ENCODE results near the gene UPF3A. TPM values are rescaled to one million over a fixed set of nuclear protein-coding genes. Genes with fewer than 3 reads are reported as not detected.

UPF3A gene, protein sequence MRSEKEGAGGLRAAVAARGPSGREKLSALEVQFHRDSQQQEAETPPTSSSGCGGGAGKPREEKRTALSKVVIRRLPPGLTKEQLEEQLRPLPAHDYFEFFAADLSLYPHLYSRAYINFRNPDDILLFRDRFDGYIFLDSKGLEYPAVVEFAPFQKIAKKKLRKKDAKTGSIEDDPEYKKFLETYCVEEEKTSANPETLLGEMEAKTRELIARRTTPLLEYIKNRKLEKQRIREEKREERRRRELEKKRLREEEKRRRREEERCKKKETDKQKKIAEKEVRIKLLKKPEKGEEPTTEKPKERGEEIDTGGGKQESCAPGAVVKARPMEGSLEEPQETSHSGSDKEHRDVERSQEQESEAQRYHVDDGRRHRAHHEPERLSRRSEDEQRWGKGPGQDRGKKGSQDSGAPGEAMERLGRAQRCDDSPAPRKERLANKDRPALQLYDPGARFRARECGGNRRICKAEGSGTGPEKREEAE
- 81.3 TPM for polyA plus RNA-seq (2013, experiment 1 of 4)
- 89.5 TPM for polyA plus RNA-seq (2013, experiment 2 of 4)
- 76.0 TPM for polyA plus RNA-seq (2013, experiment 3 of 4)
- 73.5 TPM for polyA plus RNA-seq (2013, experiment 4 of 4)

DNA sequence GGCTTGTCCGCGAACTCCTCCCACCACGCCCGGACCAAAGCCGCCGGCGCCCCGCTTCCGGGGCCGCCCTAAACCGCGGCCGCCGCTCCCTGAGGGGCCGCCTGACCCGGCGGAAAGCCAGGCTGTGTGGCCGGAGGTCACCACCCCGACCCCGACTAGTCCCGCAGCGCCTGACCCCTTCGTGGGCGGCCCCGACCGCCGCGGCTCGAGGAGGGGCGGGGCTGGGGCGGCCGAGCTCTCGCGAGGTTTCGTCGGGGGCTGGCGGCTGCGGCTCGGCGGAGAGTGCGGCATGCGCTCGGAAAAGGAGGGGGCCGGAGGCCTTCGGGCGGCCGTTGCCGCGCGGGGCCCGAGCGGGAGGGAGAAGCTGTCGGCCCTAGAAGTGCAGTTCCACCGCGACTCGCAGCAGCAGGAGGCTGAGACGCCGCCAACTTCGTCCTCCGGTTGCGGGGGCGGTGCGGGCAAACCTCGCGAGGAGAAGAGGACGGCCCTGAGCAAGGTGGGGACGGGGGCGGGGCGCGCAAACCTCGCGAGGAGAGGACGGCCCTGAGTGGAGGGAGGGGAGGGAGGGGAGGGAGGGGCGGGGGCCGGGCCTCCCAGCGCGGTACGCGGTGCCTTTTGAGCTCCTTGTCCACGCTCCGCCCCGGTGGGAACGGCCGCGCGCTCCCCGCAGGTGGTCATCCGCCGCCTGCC, at the start of gene UPF3A:
TSS of gene UPF3A (plus strand) at position 251 of the 690 bp plus-strand sequence. CDS start at position 290, 39 bp downstream.
- H3K27me3 ChIP-seq (ENCODE audit: control insufficient read depth, insufficient read depth, low read length, poor library complexity, severe bottlenecking), result no peaks in the 10 kb centered on the region
- WGBS, 2 experiments, result 0% methylated on average over 76 to 77 of the region's 89 CpGs
- peaks cover 6% of the 10 kb centered on the region for H3K36me3 ChIP-seq (ENCODE audit: control insufficient read depth, insufficient read depth, low read length)
- peak within 1 kb of the TSS; percentile 77 for H3K4me3 ChIP-seq (ENCODE audit: insufficient read depth, low read depth, low read length)
- no peaks in the 10 kb centered on the region for H3K9me3 ChIP-seq (ENCODE audit: control insufficient read depth, low read length)
- H3K4me1 ChIP-seq (ENCODE audit: control insufficient read depth, insufficient read depth, low read length), result peaks cover 4% of the 10 kb centered on the region
- H3K27ac ChIP-seq (ENCODE audit: insufficient read depth, low read depth, low read length, poor library complexity, severe bottlenecking), result peak within 1 kb of the TSS; percentile 98

GRCh38 chr13:114231886-114232285, 49.5 kb upstream of the UPF3A start:
- no peaks in the 10 kb centered on the region for H3K4me1 ChIP-seq (ENCODE audit: control insufficient read depth, insufficient read depth, low read length)
- no peak overlapping the region for H3K4me3 ChIP-seq (ENCODE audit: insufficient read depth, low read depth, low read length)
- 89 to 91% methylated on average over 8 of the region's 8 CpGs for WGBS, 2 experiments
- peaks cover 4% of the 10 kb centered on the region for H3K27me3 ChIP-seq (ENCODE audit: control insufficient read depth, insufficient read depth, low read length, poor library complexity, severe bottlenecking)
- no peak overlapping the region for H3K27ac ChIP-seq (ENCODE audit: insufficient read depth, low read depth, low read length, poor library complexity, severe bottlenecking)
- H3K36me3 ChIP-seq (ENCODE audit: control insufficient read depth, insufficient read depth, low read length), result no peaks in the 10 kb centered on the region
- no peaks in the 10 kb centered on the region for H3K9me3 ChIP-seq (ENCODE audit: control insufficient read depth, low read length)

- H3K4me3 ChIP-seq (ENCODE audit: insufficient read depth, low read depth, low read length), result peak overlapping the region; percentile 92
- no peak overlapping the region for H3K27ac ChIP-seq (ENCODE audit: insufficient read depth, low read depth, low read length, poor library complexity, severe bottlenecking)
- H3K4me1 ChIP-seq (ENCODE audit: control insufficient read depth, insufficient read depth, low read length), result no peaks in the 10 kb centered on the region
- H3K9me3 ChIP-seq (ENCODE audit: control insufficient read depth, low read length), result no peaks in the 10 kb centered on the region
- H3K36me3 ChIP-seq (ENCODE audit: control insufficient read depth, insufficient read depth, low read length), result peaks cover 5% of the 10 kb centered on the region
- WGBS, 2 experiments, result 68 to 82% methylated on average over 2 to 4 of the region's 4 CpGs
- H3K27me3 ChIP-seq (ENCODE audit: control insufficient read depth, insufficient read depth, low read length, poor library complexity, severe bottlenecking), result no peaks in the 10 kb centered on the region
Measured at GRCh38 chr13:114234266-114234644, 47.1 kb upstream of the UPF3A start.

DNA sequence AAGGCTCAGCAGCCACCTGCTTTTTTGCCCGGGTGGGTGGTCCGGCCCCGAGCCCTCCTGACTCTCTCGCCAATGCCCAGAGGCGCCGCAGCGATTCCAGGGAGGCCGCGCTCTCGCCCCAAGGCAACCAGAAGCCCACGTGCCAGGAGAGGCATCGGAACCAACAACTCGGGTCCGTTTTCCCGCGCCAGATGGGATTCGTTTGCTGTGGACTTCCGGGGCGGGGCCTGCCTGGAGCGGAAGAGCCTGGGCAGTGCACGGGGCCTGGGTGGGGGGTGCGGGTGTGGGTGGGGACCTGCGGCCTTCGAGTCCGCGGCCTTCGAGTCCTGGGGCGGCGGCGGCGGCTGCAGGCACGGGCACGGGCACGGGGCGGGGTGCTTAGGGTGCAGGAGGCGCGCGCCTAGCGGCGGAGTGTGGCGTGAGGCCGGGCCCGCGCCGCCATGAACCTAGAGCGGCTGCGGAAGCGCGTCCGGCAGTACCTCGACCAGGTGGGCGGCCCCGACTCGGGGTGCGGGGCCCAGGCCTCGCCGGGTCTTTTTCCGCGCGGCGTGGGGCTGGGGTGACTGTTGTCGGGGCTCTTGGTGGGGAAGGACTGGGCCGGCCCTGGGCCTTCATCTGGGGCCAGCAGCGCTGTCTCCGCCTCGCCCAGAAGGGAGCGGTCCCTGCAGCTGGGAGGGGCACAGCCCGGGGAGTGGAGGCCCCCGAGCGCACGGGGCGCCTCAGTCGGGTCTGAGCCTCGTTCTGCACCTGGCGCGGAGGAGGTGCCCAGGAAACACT, 46.6 kb upstream of the UPF3A start, which contains the start of gene CDC16:
TSS of gene CDC16 (plus strand) at position 253 of the 777 bp plus-strand sequence. CDS start at position 441, 188 bp downstream.
- WGBS, 2 experiments, result 2% methylated on average over 76 of the region's 76 CpGs
- peak within 1 kb of the TSS; percentile 92 for H3K4me3 ChIP-seq (ENCODE audit: insufficient read depth, low read depth, low read length)
- H3K27me3 ChIP-seq (ENCODE audit: control insufficient read depth, insufficient read depth, low read length, poor library complexity, severe bottlenecking), result no peaks in the 10 kb centered on the region
- no peaks in the 10 kb centered on the region for H3K4me1 ChIP-seq (ENCODE audit: control insufficient read depth, insufficient read depth, low read length)
- no peaks in the 10 kb centered on the region for H3K9me3 ChIP-seq (ENCODE audit: control insufficient read depth, low read length)
- peaks cover 10% of the 10 kb centered on the region for H3K36me3 ChIP-seq (ENCODE audit: control insufficient read depth, insufficient read depth, low read length)
- H3K27ac ChIP-seq (ENCODE audit: insufficient read depth, low read depth, low read length, poor library complexity, severe bottlenecking), result peak within 1 kb of the TSS; percentile 59

DNA sequence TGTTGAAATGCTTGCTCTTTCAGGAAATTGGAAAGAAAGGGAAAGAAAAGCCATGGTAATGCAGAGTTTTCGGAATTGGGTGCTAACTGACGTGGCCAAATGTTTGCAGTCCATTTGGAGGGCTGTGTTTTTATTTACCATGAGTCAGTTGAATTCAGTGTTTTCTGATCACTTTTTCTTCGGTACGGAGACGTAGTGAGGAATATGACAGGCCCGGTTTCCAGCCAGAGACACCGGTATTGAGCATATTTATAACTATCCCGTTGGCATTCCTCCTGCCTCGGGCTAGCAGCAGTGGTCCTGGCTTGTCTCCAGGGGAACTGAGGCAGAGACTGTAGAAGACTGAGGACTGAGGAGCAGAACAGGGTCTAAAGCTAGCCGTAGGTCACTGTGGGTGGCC, 45.7 kb upstream of the UPF3A start:
- H3K4me1 ChIP-seq (ENCODE audit: control insufficient read depth, insufficient read depth, low read length), result no peaks in the 10 kb centered on the region
- H3K27ac ChIP-seq (ENCODE audit: insufficient read depth, low read depth, low read length, poor library complexity, severe bottlenecking), result no peak overlapping the region
- no peaks in the 10 kb centered on the region for H3K9me3 ChIP-seq (ENCODE audit: control insufficient read depth, low read length)
- no peaks in the 10 kb centered on the region for H3K27me3 ChIP-seq (ENCODE audit: control insufficient read depth, insufficient read depth, low read length, poor library complexity, severe bottlenecking)
- H3K4me3 ChIP-seq (ENCODE audit: insufficient read depth, low read depth, low read length), result peak overlapping the region; percentile 92
- peaks cover 17% of the 10 kb centered on the region for H3K36me3 ChIP-seq (ENCODE audit: control insufficient read depth, insufficient read depth, low read length)
- 29 to 37% methylated on average over 10 of the region's 10 CpGs for WGBS, 2 experiments

DNA sequence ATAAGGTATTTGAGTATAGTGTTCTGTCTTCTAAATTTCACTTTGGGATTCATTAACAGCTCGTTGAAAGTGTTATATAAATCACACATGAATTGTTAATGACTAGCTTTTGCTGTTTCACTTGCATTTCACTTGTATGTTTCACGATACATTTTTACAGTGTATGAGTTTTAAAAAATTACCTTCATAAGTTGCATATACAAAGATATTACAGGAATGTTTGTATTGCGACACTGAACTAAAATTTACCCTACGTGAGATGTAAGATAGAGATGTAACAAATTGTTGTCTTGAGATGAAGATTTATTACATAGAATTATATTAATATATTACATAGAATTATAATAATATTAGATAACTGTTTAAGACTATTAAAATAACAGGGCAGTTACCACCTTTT, 45.2 kb upstream of the UPF3A start:
- Histone ChIP-seq H3K27me3 (ENCODE audit: control insufficient read depth, insufficient read depth, low read length, poor library complexity, severe bottlenecking) (no peaks in the 10 kb centered on the region), H3K4me3 (ENCODE audit: insufficient read depth, low read depth, low read length) (no peak overlapping the region), H3K27ac (ENCODE audit: insufficient read depth, low read depth, low read length, poor library complexity, severe bottlenecking) (no peak overlapping the region), H3K36me3 (ENCODE audit: control insufficient read depth, insufficient read depth, low read length) (peaks cover 20% of the 10 kb centered on the region), H3K9me3 (ENCODE audit: control insufficient read depth, low read length) (no peaks in the 10 kb centered on the region), H3K4me1 (ENCODE audit: control insufficient read depth, insufficient read depth, low read length) (no peaks in the 10 kb centered on the region)
- WGBS, 2 experiments, result 91% methylated on average over 1 of the region's 4 CpGs; no CpG with 5 or more reads in 1 of the 2 experiments

DNA sequence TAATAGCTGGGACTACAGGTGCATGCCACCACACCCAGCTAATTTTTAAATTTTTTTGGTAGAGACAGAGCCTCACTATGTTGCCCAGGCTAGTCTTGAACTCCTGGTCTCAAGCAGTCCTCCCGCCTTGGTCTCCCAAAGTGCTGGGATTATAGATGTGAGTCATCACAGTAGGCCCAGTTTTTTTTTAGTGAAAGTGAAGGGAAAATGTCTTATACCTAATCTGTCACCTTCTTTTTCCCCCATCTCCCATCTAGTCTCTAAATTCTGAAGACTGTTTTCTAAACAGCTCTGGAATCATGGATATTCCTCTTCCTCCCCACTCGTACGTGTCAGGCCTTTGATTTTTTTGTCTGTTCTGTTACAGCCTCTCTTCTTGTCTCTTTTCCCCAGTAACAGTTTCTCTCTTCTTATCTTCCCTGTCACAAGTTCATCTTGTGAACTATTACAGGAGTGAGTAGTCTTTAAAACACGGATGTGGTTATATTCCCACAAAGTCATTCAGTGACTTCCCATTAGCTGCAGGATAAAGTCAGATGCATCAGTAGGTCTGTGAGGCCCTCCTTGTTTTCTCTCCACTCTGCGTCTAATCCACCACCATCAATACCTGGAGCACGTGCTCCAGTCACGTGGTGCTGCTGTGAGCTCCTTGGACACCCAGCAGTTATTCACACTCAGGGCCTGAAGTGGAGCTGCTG, 43.8 kb upstream of the UPF3A start:
- peaks cover 32% of the 10 kb centered on the region for H3K36me3 ChIP-seq (ENCODE audit: control insufficient read depth, insufficient read depth, low read length)
- 96 to 98% methylated on average over 7 of the region's 7 CpGs for WGBS, 2 experiments

GRCh38 chr13:114241918-114242317, 39.5 kb upstream of the UPF3A start:
- H3K9me3 ChIP-seq (ENCODE audit: control insufficient read depth, low read length), result no peaks in the 10 kb centered on the region
- peaks cover 55% of the 10 kb centered on the region for H3K36me3 ChIP-seq (ENCODE audit: control insufficient read depth, insufficient read depth, low read length)
- H3K4me3 ChIP-seq (ENCODE audit: insufficient read depth, low read depth, low read length), result no peak overlapping the region
- H3K27me3 ChIP-seq (ENCODE audit: control insufficient read depth, insufficient read depth, low read length, poor library complexity, severe bottlenecking), result no peaks in the 10 kb centered on the region
- WGBS, 2 experiments, result 94 to 96% methylated on average over 6 of the region's 6 CpGs
- H3K4me1 ChIP-seq (ENCODE audit: control insufficient read depth, insufficient read depth, low read length), result no peaks in the 10 kb centered on the region
- no peak overlapping the region for H3K27ac ChIP-seq (ENCODE audit: insufficient read depth, low read depth, low read length, poor library complexity, severe bottlenecking)

More for the DNA sequence above, 43.8 kb upstream of the UPF3A start:
- Histone ChIP-seq H3K4me1 (ENCODE audit: control insufficient read depth, insufficient read depth, low read length) (no peaks in the 10 kb centered on the region), H3K27ac (ENCODE audit: insufficient read depth, low read depth, low read length, poor library complexity, severe bottlenecking) (no peak overlapping the region), H3K9me3 (ENCODE audit: control insufficient read depth, low read length) (no peaks in the 10 kb centered on the region), H3K4me3 (ENCODE audit: insufficient read depth, low read depth, low read length) (no peak overlapping the region), H3K27me3 (ENCODE audit: control insufficient read depth, insufficient read depth, low read length, poor library complexity, severe bottlenecking) (no peaks in the 10 kb centered on the region)

- H3K27ac ChIP-seq (ENCODE audit: insufficient read depth, low read depth, low read length, poor library complexity, severe bottlenecking), result no peak overlapping the region
- 100% methylated on average over 1 to 2 of the region's 3 CpGs for WGBS, 2 experiments
- no peak overlapping the region for H3K4me3 ChIP-seq (ENCODE audit: insufficient read depth, low read depth, low read length)
- peaks cover 60% of the 10 kb centered on the region for H3K36me3 ChIP-seq (ENCODE audit: control insufficient read depth, insufficient read depth, low read length)
- no peaks in the 10 kb centered on the region for H3K27me3 ChIP-seq (ENCODE audit: control insufficient read depth, insufficient read depth, low read length, poor library complexity, severe bottlenecking)
- no peaks in the 10 kb centered on the region for H3K9me3 ChIP-seq (ENCODE audit: control insufficient read depth, low read length)
- H3K4me1 ChIP-seq (ENCODE audit: control insufficient read depth, insufficient read depth, low read length), result no peaks in the 10 kb centered on the region
Measured at GRCh38 chr13:114243971-114244370, 37.4 kb upstream of the UPF3A start.

All from ectodermal cell (in vitro differentiated cells).